ENCODE measurements around the gene SUSD4.

DNA sequence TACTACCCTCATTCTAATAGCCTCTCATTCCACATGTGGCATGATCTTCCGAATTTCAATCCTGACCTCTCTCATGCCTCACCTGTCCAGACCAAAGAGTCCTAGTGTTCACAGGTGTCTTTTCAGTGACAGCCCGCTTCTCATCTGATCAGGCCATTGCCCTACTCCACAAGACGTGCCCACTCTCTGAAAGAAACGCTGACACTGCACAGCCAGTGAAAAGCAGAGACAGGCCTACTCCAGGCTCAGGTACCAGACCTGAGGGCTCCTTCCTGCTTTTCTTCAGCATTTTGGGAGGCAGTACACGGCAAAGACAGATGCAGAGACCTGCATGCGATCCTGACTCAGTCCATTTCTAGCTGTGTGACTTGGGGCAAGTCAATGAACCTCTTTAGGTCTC, 43.0 kb downstream of the SUSD4 start:
- TF ChIP-seq POLR2A (IDR thresholded peaks at IDR 0.05; ENCODE audit: low read depth, low read length) (no peak), POLR2AphosphoS5 (IDR thresholded peaks at IDR 0.05; ENCODE audit: low read depth, low read length) (no peak), SPI1 (IDR thresholded peaks at IDR 0.05; ENCODE audit: low read depth, low read length) (no peak), TAF1 (IDR thresholded peaks at IDR 0.05; ENCODE audit: low read depth, low read length) (no peak), PAX5 (IDR thresholded peaks at IDR 0.05; ENCODE audit: insufficient read depth, low read length, severe bottlenecking) (no peak), POU2F2 (IDR thresholded peaks at IDR 0.05; ENCODE audit: low read depth, low read length) (no peak)
